PC-3 (cell line): ENCODE measurements around the gene RAB8A.

Experiments used
- EZH2 ChIP-seq: fragments of 300-600 bp; sonication (generic); IDR thresholded peaks from one replicate; pipeline ENCODE4 v1.6.1; 2017; ENCODE audit warnings: antibody characterized with exemption, mild to moderate bottlenecking, low read length; ENCODE audit not compliant: unreplicated experiment
- EZH2phosphoT487 ChIP-seq: fragments of 300-600 bp; sonication (generic); IDR thresholded peaks from 2 replicates; pipeline ENCODE4 v1.6.1; 2018; ENCODE audit warnings: mild to moderate bottlenecking, antibody characterized with exemption, low read length, borderline replicate concordance
- TF ChIP-seq, protein P1 (sequence below): fragments of 300-600 bp; sonication (generic); conservative IDR thresholded peaks from 2 replicates; pipeline ENCODE4 v1.5.1; 2017; ENCODE audit warnings: antibody characterized with exemption, low read depth, mild to moderate bottlenecking, low read length

DNA sequence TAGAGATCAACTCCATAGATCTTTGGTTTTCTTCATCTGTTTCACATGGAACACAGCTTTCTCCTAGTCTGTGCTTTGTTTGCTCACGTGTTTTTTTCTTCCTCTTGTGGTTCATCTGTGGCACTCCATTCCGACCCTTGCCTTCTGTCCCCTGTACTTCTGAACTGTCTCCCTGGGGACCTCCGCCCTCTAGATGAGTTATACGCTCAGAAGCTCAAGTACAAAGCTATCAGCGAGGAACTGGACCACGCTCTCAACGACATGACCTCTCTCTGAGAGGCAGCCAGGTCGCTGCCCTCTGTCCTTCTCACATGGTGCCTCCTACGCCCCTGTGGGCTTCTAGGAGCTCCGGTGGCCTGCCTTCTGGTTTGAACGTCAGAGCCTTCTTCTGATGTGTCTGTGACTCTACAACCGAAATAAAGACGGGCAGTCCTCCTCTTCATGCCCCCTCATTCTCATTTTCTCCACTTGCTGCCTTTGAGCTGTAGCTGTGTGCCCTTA is 16.6 kb upstream of the RAB8A start:
- TF ChIP-seq, protein P1, sequence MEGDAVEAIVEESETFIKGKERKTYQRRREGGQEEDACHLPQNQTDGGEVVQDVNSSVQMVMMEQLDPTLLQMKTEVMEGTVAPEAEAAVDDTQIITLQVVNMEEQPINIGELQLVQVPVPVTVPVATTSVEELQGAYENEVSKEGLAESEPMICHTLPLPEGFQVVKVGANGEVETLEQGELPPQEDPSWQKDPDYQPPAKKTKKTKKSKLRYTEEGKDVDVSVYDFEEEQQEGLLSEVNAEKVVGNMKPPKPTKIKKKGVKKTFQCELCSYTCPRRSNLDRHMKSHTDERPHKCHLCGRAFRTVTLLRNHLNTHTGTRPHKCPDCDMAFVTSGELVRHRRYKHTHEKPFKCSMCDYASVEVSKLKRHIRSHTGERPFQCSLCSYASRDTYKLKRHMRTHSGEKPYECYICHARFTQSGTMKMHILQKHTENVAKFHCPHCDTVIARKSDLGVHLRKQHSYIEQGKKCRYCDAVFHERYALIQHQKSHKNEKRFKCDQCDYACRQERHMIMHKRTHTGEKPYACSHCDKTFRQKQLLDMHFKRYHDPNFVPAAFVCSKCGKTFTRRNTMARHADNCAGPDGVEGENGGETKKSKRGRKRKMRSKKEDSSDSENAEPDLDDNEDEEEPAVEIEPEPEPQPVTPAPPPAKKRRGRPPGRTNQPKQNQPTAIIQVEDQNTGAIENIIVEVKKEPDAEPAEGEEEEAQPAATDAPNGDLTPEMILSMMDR: no peak
- no peak for TF ChIP-seq EZH2
- TF ChIP-seq EZH2phosphoT487: no peak
